Choroid plexus epithelial cell (primary cell): ENCODE results near the gene WNK2.

ENCODE experiments used
- DNase-seq: peaks from one replicate; pipeline ENCODE4 v3.0.0-alpha.2; 2010; ENCODE audit warnings: low read depth
- H3K4me3 ChIP-seq: 2 replicates; pipeline ENCODE4 v1.5.1; 2011; ENCODE audit warnings: low read depth, mild to moderate bottlenecking, control low read depth, low read length, moderate library complexity
- TF ChIP-seq, protein P1 (sequence below): conservative IDR thresholded peaks from 2 replicates; pipeline ENCODE4 v1.5.1; 2011; ENCODE audit warnings: low read depth, mild to moderate bottlenecking, control low read depth, inconsistent platforms, low read length, moderate library complexity

The WNK2 gene

DNA sequence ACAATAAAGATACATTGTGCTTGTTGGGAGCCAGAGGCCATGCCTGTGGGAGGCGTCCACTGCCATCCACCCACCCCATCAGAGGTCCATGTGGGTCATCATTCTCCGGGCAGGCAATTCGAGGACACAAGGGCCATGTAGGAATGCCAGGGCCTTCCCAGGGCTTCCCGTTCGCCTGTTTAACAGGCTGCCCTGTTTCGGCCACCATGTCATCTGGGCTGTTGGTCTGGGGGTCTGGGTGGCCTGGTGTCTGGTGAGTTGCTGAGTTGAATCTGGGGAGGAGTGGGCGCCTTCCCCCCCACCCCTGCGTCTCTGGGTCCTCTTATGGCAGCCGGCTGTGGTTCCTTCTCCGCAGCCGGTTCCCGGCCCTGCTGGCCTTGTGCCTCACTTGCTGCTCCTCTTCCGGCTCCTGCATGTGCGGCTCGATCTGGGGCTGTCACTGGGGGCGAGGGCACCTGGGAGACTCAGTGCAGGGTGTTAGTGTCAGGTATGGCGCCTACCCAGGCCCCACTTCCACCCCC lies 117.4 kb downstream of the WNK2 start:
- no peak overlapping the region for H3K4me3 ChIP-seq
- DNase-seq = no peak
- TF ChIP-seq, protein P1, sequence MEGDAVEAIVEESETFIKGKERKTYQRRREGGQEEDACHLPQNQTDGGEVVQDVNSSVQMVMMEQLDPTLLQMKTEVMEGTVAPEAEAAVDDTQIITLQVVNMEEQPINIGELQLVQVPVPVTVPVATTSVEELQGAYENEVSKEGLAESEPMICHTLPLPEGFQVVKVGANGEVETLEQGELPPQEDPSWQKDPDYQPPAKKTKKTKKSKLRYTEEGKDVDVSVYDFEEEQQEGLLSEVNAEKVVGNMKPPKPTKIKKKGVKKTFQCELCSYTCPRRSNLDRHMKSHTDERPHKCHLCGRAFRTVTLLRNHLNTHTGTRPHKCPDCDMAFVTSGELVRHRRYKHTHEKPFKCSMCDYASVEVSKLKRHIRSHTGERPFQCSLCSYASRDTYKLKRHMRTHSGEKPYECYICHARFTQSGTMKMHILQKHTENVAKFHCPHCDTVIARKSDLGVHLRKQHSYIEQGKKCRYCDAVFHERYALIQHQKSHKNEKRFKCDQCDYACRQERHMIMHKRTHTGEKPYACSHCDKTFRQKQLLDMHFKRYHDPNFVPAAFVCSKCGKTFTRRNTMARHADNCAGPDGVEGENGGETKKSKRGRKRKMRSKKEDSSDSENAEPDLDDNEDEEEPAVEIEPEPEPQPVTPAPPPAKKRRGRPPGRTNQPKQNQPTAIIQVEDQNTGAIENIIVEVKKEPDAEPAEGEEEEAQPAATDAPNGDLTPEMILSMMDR = no peak

DNA sequence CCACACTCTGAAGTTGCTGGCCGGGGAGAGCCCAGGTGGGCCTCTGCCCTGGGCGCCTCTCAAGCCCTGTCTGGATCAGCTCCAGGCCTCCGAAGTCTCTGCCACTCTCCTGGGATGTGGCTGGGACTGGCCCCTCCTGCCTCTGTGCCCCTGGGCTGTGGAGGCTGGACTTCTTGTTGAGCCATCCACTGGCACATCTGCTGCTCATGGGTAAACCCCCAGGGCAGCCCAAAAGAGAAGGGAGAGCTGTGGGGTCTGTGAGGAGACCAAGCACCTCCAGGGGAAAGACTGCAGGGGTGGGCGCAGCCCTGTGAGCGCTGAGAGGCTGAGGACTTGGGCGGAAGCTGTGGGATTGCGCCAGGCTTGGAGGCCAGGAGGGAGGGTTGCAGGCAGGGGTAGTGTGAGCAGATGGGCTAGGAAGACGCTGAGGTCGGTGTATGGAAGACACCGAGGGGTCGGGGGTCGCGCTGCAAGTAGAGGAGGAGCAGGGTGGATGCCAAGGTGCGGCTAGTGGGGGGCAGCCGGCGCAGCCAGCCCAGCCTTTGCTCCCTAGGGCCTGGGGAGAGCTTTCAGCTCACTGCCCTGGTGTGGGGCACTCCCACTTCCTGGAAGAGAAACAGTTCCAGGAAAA lies 118.1 kb downstream of the WNK2 start:
- no peak for DNase-seq
- TF ChIP-seq, protein P1 = no peak
- no peak overlapping the region for H3K4me3 ChIP-seq

DNA sequence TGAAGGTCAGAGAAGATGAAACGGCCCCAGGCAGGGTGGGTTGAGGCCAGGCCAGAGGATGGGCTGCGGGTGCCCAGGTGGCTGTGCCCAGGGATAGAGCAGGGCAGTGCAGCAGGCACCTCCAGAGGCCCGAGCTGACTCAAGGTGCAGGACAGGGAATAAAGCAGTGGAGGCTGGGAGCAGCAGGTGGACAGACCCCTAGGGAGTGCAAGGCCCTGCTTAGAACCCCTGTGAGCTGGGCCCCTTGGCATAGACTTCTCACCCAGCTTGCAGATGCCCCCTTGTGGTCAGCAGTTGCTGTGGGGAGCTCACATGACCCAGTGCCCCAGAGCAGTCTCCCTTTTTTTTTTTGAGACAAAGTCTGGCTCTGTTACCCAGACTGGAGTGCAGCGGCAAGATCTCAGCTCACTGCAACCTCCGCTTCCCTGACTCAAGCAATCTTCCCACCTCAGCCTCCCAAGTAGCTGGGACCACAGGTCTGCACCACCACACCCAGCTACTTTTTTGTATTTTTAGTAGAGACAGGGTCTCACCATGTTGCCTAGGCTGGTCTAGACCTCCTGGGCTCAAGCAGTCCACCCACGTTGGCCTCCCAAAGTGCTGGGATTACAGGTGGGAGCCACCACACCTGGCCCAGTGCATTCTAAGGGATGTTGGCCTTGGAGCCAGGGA lies 118.8 kb downstream of the WNK2 start:
- TF ChIP-seq, protein P1 = peak; percentile 75
- peak; percentile 77 for DNase-seq
- H3K4me3 ChIP-seq = no peak overlapping the region

DNA sequence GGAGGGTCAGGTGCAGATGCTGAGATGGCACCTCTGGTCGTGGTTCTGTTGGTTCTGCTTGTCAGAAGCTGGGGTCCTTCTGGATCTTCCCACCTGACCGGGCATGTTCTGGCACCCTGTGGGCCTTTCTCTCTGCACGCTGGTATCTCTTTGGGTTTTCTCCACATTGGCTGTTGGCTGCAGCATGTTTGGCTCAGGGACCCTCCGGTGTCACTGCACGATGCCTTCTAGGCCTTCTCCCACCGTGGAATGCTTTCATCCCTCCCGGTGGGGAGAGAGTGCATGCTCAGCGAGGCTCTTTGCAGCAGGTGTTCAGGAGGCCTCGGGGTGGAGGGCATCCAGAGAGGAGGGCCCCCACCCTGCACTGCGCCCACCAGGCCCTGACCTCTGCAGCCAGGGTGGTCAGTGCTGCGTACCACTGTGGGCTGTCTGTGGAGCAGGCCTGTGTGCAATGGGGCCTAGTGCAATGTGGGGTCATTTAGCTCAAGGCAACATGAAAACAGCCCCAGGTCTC lies 119.4 kb downstream of the WNK2 start:
- H3K4me3 ChIP-seq = no peak overlapping the region
- no peak for DNase-seq
- TF ChIP-seq, protein P1 = no peak

DNA sequence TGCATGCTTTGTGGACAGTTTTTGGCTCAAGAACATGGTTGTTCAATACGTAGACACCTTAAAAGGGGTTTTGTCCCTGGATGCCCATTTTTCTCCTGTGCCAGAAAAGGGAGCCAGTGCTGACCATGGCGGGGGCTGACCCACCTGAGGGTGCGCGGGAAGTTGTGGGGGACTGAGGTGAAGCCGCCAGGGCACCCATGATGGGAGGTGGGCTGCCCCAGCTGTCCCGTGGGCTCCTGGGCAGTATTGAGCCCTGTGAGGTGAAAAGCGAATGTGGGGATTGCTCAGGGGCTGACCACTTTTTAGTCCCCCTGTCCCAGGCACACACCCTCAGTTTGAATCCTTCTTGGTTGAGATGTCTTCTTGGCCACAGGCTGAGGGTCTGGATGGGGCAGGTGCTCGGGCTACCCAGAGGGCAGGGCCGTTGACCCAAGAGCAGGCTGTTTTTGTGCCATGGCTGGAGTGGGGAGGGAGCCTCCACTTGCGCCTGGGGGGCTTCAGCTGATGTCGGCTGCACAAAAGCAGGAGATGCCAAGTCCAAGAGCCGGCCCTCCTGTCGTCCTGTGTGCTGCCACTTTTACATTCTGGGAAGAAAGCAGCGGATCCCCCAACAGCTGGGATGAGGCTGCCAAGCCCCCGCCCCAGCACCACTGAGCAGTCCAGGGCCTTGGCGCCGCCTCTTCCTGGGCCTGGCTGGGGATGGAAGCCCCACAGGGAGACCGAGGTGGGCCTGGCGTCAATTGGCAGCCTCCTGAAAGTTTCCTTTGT lies 120.1 kb downstream of the WNK2 start:
- no peak for DNase-seq
- TF ChIP-seq, protein P1 = no peak
- no peak overlapping the region for H3K4me3 ChIP-seq

DNA sequence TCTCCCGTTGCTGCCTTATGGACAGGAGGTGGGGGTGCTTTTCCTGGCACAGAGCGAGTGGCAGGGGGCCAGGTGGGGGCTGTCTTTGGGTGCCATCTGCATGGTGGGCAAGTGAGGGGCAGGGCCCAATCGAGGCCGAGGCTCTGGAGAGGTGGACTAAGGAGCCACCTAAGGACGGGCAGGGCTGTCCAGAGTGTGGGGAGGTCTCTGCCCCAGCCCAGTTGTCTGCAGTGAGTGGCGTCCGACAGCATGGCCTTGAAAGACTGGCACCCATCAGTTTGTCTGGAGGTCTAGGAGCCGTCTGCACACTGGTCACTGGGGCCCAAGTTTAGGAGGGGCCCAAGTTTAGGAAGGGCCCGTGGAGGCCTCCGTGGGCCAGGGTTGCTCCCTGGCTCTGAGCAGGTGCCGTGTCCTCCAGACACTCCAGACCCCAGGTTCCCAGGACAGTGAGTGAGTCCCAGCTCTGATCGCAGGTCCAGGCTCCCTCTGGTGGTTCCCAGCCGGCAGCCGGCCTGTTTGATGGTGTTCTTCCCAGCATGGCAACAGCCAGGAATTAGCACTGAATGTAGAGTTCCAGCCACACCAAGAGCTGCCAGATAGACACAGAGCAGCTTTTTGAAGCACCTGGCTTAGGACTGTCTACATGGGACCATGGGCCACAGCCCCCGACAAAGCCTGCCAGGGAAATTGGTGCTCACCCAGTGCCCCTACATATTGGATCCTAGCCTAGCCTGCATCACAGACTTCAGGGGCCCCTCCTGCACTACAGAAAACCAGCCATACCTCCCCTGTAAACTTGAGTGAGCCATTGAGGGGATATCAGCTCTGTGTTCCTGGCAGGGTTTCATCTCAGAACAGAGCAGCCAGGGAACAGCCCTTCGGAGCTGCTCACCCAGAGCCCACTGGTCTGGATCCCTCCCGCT lies 120.9 kb downstream of the WNK2 start:
- no peak overlapping the region for H3K4me3 ChIP-seq
- peak; percentile 75 for DNase-seq
- TF ChIP-seq, protein P1 = peak; percentile 95
